HG02642 (cell line): ENCODE data around the gene USP6NL.
"Not testable (repeated sequence)": the region's sequence is repeated elsewhere in the genome, so short reads cannot be mapped to it uniquely, and the experiment has no call there.

Experiments used
- ATAC-seq: cut with Tn5 transposase; IDR thresholded peaks from one replicate; pipeline ENCODE4 v1.9.1; 2021; ENCODE audit warnings: mild to moderate bottlenecking; ENCODE audit not compliant: unreplicated experiment, poor library complexity

Gene USP6NL

DNA sequence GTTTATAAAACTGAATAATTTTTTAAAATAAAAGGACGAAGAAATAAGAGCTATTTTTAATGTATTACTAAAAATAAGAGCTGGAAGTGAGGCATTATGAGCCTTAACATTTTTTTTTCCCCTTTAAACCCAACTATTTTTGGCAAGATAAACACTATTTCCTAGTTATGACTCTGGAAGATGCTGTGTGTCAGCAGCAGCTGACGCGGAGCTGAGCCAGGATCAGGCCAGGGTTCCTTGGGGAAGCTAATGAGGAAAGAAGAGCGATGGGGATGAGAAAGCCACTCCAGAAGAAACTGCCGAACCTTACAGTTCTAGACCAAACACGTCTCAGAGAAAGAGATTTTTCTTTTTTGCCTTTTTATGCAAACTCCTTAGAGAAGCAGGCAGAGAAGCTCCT lies 85.9 kb downstream of the USP6NL start:
- ATAC-seq, result no peak

DNA sequence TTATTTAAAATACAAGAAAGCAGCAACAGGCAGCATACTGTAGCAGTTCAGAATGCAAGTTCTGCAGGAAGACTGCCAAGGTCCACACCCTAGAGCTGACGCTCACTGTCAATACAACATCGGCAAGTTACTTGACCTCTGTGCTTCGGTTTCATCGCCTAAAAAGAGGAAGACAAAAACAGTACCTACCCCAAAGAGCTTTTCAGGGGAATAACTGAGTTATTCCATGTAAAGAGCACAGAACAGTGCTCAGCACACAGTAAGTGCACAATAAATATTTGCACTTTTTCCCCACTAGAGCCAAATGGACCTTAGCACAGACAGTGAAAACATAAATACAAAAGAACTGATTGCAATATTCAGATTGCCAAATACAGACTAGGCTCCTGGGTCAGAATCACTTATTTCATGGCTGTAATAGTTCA lies 88.6 kb downstream of the USP6NL start:
- no peak for ATAC-seq

DNA sequence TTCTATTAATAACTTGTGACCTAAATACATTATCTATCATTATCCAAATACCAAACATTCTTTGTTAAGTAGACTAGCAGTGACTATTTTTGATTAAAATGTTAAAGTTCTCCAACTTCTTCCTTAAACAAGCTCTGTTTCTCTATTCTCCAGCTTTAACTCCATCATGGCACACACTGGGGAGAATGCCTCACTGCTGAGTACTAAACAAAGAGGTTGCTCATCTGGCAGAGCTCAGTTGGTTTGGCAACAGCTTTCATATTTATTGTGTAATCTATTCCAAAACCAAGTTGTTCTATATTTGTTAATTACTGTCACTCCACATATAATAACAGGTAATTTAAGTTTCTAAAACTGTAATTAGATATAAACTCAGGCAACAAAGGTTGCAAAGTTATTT lies 89.6 kb downstream of the USP6NL start:
- ATAC-seq, result no peak

DNA sequence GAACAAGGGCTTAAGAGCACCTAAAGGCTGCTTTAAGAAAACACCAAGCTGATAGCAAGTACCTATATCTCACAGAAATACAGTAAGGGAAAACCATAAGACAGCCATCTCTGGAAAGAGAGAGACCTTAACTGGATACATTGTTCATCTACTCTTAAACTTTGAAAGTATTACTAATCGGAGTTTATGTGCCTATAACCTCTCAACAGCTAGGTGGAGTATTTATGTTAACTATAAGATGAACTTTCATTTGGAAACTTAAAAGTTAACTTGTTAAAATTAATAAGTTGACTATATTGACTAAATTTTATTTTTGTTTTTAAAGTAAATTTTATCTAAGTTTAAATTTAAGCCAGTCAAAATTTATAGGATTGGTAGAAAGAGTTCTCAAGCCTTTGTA lies 90.6 kb downstream of the USP6NL start:
- ATAC-seq, result no peak

DNA sequence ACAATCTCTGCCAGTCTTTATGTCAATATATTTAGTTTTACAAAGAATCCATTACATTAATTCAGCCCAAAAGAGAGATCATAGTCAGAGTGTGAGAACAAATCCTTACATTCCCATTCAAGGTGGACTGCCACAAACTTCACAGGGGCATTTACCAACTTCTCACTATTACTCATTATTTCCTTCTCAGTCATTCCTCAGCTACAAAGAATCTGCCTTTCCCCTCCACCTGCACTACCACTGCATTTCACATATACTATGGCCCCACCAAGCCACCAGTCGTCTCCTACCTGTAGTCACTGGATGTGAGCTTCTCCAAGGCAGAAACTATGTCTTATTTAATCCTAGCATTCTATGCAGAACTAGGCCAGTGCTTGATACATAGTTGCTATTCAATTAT lies 94.3 kb downstream of the USP6NL start:
- ATAC-seq, result peak; percentile 63

DNA sequence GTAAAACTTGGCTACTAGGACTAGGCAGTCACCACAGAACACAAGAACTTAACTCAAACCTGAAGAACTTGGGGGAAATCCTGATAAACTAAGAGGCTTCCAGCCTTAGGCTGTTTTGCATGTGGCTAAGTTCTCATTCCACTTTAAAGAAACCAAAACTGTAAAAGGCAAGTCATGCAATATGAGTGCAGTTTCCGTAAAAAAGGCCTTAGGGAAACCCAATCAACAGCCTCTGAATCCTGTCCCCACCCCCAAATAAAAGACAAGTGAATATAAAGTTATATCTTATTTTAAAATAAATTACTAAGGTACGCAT lies 95.1 kb downstream of the USP6NL start:
- ATAC-seq, result peak; percentile 62

DNA sequence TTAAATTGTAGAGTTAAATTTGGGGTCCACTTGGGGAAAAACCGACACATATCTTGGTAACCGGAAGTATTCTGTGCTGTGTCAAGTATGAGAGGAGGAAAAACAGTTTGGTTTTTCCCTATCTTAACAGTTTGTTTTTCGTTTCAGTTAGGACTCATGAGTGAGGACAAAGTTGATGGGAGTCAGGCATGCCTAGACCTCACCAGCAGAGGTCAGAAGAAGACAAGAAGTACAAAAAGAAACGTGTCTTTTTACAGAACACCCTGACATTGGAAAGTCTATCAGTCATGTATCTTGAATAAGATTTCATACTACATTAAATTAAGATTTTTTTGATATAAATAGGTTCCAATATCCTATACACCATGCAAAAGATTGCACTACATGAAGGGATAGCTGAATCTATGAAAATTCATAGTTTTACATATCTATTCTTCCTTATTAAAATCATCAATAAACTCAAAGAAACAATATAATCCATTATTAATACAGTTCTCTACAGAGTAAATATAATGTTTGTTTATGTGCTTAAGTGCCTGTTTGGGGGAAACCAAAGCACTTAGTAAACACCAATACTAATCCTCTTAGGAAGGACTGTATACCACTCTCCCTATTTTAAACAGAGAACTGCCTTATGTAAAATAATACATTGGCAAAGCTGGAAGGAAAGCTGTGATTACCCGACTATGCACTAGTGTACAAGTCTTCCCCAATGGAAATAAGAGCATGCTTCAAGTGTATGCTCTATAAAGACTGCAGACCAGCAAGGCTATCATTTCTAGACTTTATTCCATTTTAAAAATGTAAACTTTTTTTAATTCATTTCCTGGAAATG lies 95.6 kb downstream of the USP6NL start:
- ATAC-seq, result peak; percentile 26

DNA sequence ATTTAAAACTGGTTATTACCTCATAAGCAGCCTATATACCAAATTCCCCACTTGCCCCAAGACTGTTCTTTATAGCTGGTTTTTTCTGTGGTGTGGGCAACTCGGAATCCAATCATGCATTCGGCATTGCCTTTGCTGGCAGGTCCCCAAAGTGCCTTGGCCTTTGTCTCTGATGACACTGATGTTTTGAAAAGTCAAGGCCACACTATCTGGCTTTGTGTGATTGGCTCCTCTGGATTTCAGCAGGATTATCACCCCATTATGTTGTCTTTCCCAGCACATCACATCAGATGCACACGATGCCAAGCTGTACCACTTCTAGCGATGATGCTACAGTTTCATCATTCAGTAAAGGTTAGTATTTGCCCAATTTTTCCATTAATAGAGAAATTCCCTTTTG lies 97.7 kb downstream of the USP6NL start:
- no peak for ATAC-seq

DNA sequence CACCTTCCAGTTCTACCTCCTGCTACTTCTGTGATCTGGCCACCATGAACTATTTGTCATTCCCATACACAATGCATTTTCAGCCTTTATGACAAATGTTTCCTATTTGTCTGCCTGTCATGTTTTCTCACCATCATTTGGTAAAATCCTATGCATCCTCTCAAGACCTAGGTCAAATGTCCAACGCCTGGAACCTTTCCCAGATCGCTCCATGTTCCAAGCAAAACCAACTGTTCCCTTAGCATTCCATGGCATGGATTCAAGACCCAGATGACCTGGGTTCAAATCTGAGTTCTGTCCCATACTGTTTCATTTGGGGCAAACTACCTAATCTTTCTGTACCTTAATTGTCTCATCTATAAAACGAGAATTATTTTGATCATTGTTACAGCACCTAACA lies 98.9 kb downstream of the USP6NL start:
- ATAC-seq, result no peak

DNA sequence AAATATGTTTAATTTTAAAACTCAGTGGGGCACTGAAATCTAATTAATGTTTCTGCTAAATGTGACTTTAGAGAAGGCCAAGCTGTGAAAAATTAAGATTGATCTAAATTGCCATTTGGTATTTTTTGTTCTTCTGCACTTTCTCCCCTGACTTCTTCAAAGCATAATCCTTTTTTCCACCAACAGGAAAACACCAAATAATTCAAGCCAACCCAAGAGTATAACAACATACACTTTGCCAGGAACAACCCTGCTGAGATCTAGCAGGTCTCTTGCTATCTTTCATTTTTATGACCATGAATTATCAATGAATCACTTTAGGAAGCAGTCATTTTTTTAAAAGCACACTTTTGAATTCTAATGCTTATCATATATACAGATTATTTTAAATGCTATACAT lies 100.1 kb downstream of the USP6NL start:
- no peak for ATAC-seq

DNA sequence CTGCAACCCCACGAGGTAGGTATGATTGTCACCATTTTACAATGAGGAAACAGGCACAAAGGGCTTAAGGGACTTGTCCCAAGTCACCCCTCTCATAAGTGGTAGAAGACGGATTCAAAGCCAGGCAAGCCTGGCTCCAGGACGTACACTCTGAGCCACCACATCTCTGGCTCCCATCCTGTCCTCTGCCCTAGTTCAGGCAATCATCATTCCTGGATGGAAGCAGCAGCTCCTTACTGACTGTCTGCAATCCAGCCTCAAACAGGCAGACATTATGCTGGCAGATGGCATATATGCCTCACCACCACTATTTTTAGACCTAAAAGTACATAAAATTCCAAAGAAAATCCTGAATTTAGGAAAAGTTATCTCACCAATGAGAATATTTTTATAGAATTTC lies 100.7 kb downstream of the USP6NL start:
- ATAC-seq, result no peak

DNA sequence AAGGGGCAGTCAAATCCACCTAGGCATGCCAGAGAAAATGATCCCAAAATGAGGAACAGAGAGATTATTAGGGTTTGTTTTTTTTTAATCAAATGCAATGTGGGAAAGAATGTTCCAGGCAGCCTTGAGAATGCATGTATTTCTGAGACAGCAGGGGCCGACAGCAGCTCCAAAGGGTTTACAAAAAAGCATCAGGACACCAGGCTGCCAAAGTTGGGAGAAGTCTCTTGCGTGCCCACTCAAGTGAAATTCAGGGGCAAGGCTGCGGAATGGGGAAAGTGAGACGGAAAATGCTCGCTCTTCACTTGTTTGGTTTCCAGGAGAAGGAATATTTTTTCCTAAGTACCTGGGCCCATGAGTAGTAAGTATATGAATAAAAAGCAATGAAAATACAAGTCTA lies 101.2 kb downstream of the USP6NL start:
- no peak for ATAC-seq

DNA sequence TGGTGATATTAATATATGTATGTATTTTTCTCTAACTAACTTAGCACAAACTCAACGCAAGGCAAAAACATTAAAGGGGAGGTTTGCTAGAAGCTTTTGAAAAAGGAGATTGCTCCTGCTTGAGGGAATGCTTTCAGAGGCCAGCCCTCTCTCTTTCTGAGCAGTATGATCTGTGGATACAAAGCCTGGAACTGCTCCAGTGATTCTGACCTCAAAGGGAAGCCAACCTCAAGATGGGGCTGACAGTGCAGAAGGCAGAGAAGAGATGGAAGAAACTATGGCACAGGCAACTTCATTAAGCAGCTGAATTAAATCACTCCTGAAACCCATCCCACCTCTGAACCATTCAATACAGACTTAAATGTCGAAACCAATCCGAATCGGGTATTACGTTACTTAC lies 102.4 kb downstream of the USP6NL start:
- no peak for ATAC-seq

DNA sequence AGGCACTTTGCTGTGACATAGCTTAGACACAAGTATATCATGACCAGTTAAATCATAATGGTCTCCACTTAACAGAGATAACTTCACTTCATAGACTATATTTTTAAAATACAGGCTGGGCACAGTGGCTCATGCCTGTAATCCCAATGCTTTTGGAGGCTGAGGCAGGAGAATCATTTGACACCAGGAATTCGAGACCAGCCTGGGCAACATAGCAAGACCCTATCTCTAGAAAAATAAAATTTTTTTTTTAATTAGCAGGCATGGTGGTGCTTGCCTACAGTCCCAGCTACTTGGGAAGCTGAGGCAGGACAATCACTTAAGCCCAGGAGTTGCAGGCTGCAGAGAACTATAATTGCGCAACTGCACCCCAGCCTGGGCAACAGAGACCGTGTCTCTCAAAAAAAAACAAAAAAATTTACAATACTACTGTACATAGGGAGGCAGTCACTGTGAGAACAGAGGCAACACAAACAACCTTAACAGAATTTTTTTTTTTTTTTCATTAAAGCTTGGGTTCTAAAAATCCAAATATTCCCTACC lies 105.1 kb downstream of the USP6NL start:
- no peak for ATAC-seq

DNA sequence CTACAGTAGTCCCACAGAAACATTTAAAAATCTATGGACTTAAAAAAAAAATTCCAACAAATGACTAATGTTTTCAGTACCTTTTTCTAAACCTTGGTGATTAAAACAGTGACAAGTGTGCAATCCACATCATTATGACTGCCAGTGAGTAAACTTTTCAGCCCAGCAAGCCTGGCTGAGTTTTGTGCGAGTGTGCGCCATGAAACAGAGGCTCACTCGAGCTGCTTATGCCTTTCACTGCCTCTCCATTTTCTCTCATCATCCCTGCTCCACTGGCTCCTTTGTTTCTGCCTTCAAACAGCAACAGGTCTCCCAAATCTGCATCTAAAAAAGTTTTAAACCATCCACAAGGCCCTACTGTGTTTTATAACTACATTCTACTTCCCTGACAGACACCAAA lies 105.8 kb downstream of the USP6NL start:
- peak; percentile 76 for ATAC-seq

DNA sequence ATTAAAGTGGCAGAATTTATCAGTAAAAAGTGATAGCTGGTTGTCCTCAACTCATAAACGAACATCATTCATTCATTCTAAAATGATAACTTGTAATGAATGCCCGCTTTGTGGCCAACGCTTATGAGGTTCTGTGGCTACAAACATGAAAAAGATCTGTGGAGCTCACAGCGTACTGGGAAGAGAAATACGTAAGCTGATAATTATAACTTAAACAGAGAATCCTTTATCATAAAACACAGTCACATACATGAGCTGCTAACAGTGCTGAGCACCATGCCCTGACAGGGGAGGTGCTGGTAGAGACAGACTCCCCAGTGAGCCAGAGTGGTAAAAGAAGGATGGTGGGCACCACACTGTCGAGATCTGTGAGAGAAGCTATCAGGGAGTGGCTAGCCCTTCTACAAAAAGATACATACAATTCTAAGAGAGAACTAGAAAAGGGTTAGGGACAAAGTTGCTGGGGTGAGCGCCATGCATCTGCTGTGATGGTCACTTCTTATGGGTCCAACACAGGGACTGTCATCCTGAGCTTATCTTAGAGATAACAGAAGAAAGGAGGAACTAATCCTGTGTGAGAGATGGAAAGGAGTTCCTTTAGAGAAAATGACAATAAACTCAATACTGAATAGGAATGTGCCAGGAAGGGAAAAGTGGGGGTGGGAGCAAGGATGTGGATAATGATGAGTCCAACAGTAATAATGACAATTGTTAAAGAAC lies 106.7 kb downstream of the USP6NL start:
- no peak for ATAC-seq

DNA sequence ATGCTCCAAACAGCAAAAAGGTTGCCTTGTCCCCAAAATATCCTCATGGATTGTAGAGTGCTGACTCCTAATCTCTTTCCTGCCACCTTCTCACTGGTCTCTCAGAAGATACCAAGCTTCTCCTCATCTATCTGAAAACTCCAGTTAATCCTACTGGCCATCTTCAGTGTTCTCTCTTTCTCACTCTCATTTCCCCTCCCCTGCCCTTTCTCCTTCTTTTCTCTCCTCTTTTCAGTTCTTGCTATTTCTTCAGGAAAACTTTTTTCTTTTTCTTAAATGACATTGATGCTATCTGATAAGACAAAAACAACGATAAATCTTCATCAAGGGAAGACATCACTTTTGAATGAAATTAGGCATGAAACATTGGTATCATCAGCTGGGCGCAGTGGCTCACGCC lies 109.8 kb downstream of the USP6NL start:
- no peak for ATAC-seq

DNA sequence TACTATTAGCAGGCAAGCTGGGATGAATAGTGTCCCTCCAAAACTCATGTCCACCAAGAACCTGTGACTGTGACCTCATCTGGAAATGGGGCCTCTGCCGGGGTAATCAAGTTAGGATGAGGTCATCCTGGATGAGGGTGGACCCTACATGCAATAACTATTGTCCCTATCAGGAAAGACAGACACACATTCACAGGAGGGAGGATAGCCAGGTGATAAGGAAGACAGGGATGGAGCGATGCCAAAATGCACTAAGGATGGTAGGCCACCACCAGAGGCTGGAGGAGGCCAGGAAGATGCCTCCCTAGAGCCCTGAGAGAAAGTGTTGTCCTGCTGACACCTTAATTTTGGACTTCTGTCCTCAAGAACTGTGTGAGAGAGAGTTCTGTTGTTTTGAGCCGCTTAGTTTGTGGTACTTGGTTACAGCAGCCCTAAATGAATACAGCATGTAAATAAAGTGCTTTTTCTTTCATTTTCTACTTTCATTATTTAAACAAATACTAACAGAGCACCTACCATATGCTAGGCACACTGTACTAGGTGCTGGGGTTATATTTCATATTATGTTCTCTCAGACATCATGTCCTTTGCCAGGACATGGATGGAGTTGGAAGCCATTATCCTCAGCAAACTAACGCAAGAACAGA lies 111.9 kb downstream of the USP6NL start:
- no peak for ATAC-seq

DNA sequence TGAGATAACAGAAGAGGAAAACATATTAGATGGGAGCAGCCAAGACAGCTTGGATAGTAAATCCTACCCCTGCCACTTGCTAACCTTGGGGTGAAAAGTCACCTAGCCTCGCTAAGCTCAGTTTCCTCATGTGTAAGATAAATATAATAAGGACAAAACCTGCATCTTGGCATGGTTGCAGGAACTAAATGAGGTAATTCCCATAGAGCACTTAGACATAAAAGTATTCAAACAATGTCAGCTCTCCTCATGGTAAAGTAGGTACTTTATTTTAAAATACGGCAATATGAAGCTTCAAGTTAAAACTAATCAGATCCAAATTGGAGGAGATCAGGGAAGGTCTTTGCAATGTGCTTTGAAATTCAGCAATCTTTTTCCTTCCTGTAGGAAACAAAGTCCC lies 113.1 kb downstream of the USP6NL start:
- ATAC-seq, result no peak

DNA sequence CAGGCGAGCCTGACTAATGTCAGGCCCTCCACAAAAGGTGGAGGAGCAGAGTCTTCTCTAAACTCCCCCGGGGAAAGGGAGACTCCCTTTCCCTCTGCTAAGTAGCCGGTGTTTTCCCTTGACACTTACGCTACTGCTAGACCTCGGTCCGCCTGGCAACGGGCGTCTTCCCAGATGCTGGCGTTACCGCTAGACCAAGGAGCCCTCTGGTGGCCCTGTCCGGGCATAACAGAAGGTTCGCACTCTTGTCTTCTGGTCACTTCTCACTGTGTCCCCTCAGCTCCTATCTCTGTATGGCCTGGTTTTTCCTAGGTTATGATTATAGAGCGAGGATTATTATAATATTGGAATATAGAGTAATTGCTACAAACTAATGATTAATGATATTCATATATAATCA lies 116.5 kb downstream of the USP6NL start:
- ATAC-seq, result not testable (repeated sequence)

DNA sequence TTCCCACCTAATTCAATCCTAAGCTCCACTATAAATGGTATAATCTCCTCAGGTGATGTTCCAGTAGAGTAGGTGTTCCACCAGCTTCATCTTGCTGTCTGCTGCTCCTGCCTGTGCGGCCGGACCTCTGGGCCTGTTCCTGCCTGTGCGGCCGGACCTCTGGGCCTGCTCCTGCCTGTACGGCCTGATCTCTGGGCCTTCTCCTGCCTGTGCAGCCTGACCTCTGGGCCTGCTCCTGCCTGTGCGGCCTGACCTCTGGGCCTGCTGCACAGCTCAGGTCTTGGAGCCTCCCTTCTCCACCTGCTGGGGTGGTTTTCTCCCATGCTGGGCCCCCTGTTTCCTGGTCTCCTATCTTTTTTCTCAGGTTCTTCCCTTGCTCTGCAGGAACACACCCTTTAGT lies 117.8 kb downstream of the USP6NL start:
- no peak for ATAC-seq
